Left lung (tissue), 10 donors: ENCODE measurements around the gene ITPKA. TPM values are rescaled to one million over a fixed set of nuclear protein-coding genes. Genes with fewer than 3 reads are reported as not detected.
A peak's percentile ranks its signal among the peaks of the same experiment; 100 is the strongest.

Experiments used
- ATAC-seq: fragments of 200-7000 bp; cut with Tn5 transposase; one replicate; pipeline ENCODE4 v1.9.1; 2020; ENCODE audit warnings: moderate library complexity
- DNase-seq, 4 donors: peaks; one replicate each; pipeline ENCODE4 v3.0.0-alpha.2; 2013 to 2020
- H3K27ac ChIP-seq, 2 donors: fragments of 200-600 bp; sonication (generic) in 1 of 2; one replicate each; pipeline versions ENCODE4 v1.5.0 to v1.8.0; 2020 to 2021
- H3K27me3 ChIP-seq, 2 donors: fragments of 200-600 bp; sonication (generic) in 1 of 2; one replicate each; pipeline versions ENCODE4 v1.5.0 to v1.8.0; 2020 to 2021
- H3K36me3 ChIP-seq, 2 donors: fragments of 200-600 bp; sonication (generic) in 1 of 2; one replicate each; pipeline versions ENCODE4 v1.5.0 to v1.8.0; 2020 to 2021
- H3K4me1 ChIP-seq, 2 donors: fragments of 200-600 bp; one replicate each; pipeline ENCODE4 v1.8.0; 2021
- H3K4me3 ChIP-seq, 2 donors: fragments of 200-600 bp; sonication (generic) in 1 of 2; one replicate each; pipeline versions ENCODE4 v1.5.0 to v1.8.0; 2020 to 2021; ENCODE audit warnings: mild to moderate bottlenecking in 1 of 2
- H3K9me3 ChIP-seq, 2 donors: fragments of 200-600 bp; sonication (generic) in 1 of 2; one replicate each; pipeline versions ENCODE4 v1.5.0 to v1.8.0; 2020 to 2021
- CTCF ChIP-seq, 2 donors: fragments of 200-600 bp; sonication (generic) in 1 of 2; IDR thresholded peaks; one replicate each; pipeline versions ENCODE4 v1.5.0 to v1.8.0; 2021; ENCODE audit warnings: antibody characterized with exemption in 2 of 2
- intact Hi-C, 2 donors: fragments of 100-400 bp; cut with DNase I; formaldehyde crosslinking; loops; one replicate each; pipeline versions ENCODE4 v1.11.2 to v1.14.2; 2022
- polyA plus RNA-seq, 6 donors: library from polyadenylated mRNA; unstranded; fragments of 120-200 nt; gene quantifications; one replicate each; pipeline ENCODE4 v1.2.1, GENCODE V29; 2013; ENCODE audit not compliant: insufficient read length in 6 of 6
- total RNA-seq, 2 donors: library from RNA; stranded (reverse); fragmentation: NEBNext Ultra II Directional; extraction: Animal tissue kit (Norgen Biotek cat#: 25700); gene quantifications; one replicate each; pipeline ENCODE4 v1.2.1, GENCODE V29; 2021
- donor health status: DM: no; HTN: yes; CAD: no.
- donor health status: DM: no; HTN: no; CAD: no.

Gene ITPKA
- total and polyA plus RNA-seq, 8 donors, result 0.47 to 1.7 (median 1.2) TPM

- TF ChIP-seq CTCF (IDR thresholded peaks at IDR 0.05), result no peak
- H3K4me3 ChIP-seq, result no peak overlapping the region
- H3K27me3 ChIP-seq, result peaks cover 8 to 12% of the 10 kb centered on the region in 2 donors
- intact Hi-C loops, result no loop called here
- no peak overlapping the region for H3K27ac ChIP-seq
- no peak for ATAC-seq
- H3K4me1 ChIP-seq, result peaks cover 10 to 11% of the 10 kb centered on the region in 2 donors
- DNase-seq, result peak in 1 of 4 donors; percentile 51
- H3K36me3 ChIP-seq, result peaks cover 0 to 27% of the 10 kb centered on the region in 2 donors
- no peaks in the 10 kb centered on the region for H3K9me3 ChIP-seq
Observed at GRCh38 chr15:41517895-41518449, 24.3 kb downstream of the ITPKA start.

DNA sequence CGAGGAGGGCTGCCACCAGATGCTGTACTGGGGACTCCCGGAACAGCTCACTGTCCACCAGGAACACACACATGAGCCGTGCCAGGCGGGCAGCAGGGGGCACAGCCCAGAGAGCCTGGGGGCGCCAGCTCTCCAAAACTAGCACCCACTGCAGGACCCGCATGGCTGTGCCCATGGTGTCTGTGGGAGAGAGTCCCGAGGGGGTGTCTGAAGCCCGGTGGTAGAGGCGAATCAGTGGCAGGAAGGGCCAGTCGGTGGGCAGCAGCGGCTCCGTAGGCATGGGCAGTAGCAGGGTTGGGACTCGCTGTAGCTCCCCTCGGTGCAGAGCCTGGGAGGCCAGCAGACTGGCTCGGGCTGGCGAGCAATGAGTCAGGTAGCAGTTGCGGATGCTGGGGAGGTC lies 27.0 kb downstream of the ITPKA start:
- no peak for TF ChIP-seq CTCF (IDR thresholded peaks at IDR 0.05)
- peak in 1 of 4 donors; percentile 65 for DNase-seq
- H3K27ac ChIP-seq, result no peak overlapping the region
- no peaks in the 10 kb centered on the region for H3K9me3 ChIP-seq
- no peaks in the 10 kb centered on the region for H3K27me3 ChIP-seq
- no peaks in the 10 kb centered on the region for H3K4me1 ChIP-seq
- H3K4me3 ChIP-seq, result no peak overlapping the region
- intact Hi-C loops, result no loop called here
- H3K36me3 ChIP-seq, result peaks cover 0 to 48% of the 10 kb centered on the region in 2 donors
- no peak for ATAC-seq

- no peak for ATAC-seq
Observed at GRCh38 chr15:41521614-41522013, 27.9 kb downstream of the ITPKA start.

GRCh38 chr15:41523097-41523496 lies 29.4 kb downstream of the ITPKA start:
- no peak for DNase-seq
- no peak overlapping the region for H3K27ac ChIP-seq
- intact Hi-C loops, result no loop called here
- no peak for ATAC-seq
- H3K4me1 ChIP-seq, result no peaks in the 10 kb centered on the region
- H3K36me3 ChIP-seq, result peaks cover 0 to 63% of the 10 kb centered on the region in 2 donors
- no peaks in the 10 kb centered on the region for H3K9me3 ChIP-seq
- TF ChIP-seq CTCF (IDR thresholded peaks at IDR 0.05), result no peak
- H3K4me3 ChIP-seq, result no peak overlapping the region
- no peaks in the 10 kb centered on the region for H3K27me3 ChIP-seq

More at GRCh38 chr15:41521614-41522013, 27.9 kb downstream of the ITPKA start:
- Histone ChIP-seq H3K4me3 (no peak overlapping the region), H3K36me3 (peaks cover 0 to 57% of the 10 kb centered on the region in 2 donors), H3K27me3 (no peaks in the 10 kb centered on the region), H3K9me3 (no peaks in the 10 kb centered on the region), H3K27ac (no peak overlapping the region), H3K4me1 (no peaks in the 10 kb centered on the region)
- intact Hi-C loops, result no loop called here
- TF ChIP-seq CTCF (IDR thresholded peaks at IDR 0.05), result no peak
- peak in 1 of 4 donors; percentile 47 for DNase-seq

DNA sequence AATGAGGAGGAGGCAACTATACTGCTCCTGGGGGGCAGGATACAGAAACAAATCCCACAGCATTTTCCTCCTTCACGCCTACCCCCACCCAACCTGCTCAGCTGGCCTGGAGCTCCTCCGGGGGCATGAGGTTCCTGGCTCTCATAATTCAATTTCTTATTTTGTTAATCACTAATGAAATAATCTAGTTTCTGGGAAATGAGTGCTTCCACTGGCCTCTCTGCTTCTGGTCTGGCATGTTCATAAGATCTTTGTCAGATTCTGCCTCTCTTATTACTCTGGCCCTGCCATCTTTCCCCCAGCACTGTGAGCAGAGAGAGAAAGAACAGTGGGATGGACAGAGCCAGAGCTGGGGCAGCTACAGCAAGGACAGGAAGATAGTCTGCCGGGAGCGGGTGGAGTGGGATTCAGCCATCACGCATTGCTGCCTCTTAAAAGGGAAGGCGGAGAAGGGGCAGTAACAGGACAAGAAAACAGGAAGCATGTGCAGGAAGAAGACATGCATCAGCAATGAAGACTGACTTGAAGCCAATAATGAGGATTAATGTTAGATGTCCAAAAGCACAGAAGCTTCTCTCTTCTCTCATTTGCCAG lies 36.8 kb downstream of the ITPKA start:
- no peak for DNase-seq
- Histone ChIP-seq H3K27ac (no peak overlapping the region), H3K4me1 (peaks cover 0 to 6% of the 10 kb centered on the region in 2 donors), H3K27me3 (no peaks in the 10 kb centered on the region), H3K9me3 (no peaks in the 10 kb centered on the region), H3K4me3 (no peak overlapping the region), H3K36me3 (peaks cover 0 to 98% of the 10 kb centered on the region in 2 donors)
- no peak for TF ChIP-seq CTCF (IDR thresholded peaks at IDR 0.05)
- no peak for ATAC-seq
- intact Hi-C loops, result no loop called here
